ENCODE results near the gene ARHGAP10. TPM values are rescaled to one million over a fixed set of nuclear protein-coding genes. Genes with fewer than 3 reads are reported as not detected.

Gene ARHGAP10
- total RNA-seq, 2 experiments from 2014 or later = 6.1 to 6.2 TPM

- CTCF ChIA-PET = interaction anchor here (0.7 kb wide), 1 partner anchor 14 kb away, joined by 3 read pairs; no protein-coding TSS in a partner anchor
- Mint-ChIP-seq H3K4me1 (peaks cover 18% of the 10 kb centered on the region), H3K27me3 (no peaks in the 10 kb centered on the region), H3K9me3 (ENCODE audit: low read depth) (no peaks in the 10 kb centered on the region), H3K36me3 (ENCODE audit: low read depth) (peaks cover 4% of the 10 kb centered on the region), H3K27ac (no peak overlapping the region), H3K4me3 (no peak overlapping the region)
- no peak for DNase-seq
- intact Hi-C loops (cut with DNase I, micrococcal nuclease) = no loop called here
- POLR2A ChIA-PET = no interaction called here
- no peak for ATAC-seq
Measured at GRCh38 chr4:148065075-148065474, 333.2 kb downstream of the ARHGAP10 start.

DNA sequence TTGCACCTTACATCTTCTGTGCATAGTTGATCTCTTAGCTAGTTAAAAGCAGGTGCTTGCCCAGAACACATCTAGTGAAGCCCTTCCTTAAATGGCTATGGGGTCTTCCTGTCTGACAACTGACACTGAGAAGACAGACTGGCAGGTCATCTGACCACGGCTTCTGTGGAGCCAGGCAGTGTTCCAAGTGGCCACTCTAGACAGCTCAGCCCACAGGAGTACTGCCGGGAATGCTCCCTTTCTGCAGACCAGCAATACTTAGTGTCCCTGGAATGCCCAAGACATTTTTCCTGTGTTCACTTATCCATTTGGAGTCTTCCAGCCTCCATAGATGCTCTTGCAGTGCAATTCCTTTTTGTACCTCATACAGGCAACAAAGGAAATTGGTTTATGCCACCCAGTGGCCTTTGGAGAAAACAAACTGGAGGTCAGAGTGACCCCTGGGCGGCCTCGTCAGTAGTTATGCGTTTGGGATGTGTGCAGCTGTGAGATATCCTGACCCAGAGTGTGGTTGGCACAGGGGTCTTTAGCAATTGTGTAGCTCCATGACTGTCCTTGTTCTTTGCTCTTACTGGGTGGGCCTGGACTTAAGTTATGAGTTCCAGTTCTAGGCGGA is 335.5 kb downstream of the ARHGAP10 start:
- no peak overlapping the region for H3K4me3 Mint-ChIP-seq
- no peak for ATAC-seq
- H3K27me3 Mint-ChIP-seq = no peaks in the 10 kb centered on the region
- H3K36me3 Mint-ChIP-seq (ENCODE audit: low read depth) = peaks cover 10% of the 10 kb centered on the region
- H3K9me3 Mint-ChIP-seq (ENCODE audit: low read depth) = no peaks in the 10 kb centered on the region
- no peak for DNase-seq
- intact Hi-C loops (cut with DNase I, micrococcal nuclease) = no loop called here
- ChIA-PET CTCF (no interaction called here), POLR2A (interaction anchor here (0.6 to 0.8 kb wide), 2 partner anchors 8 to 19 kb away, joined by 3 read pairs; no protein-coding TSS in a partner anchor)
- no peak overlapping the region for H3K27ac Mint-ChIP-seq
- H3K4me1 Mint-ChIP-seq = no peaks in the 10 kb centered on the region

- DNase-seq (no peak), ATAC-seq (no peak)
- intact Hi-C loops (cut with DNase I, micrococcal nuclease) = no loop called here
- H3K27ac Mint-ChIP-seq = no peak overlapping the region
- peaks cover 18% of the 10 kb centered on the region for H3K36me3 Mint-ChIP-seq (ENCODE audit: low read depth)
- no peaks in the 10 kb centered on the region for H3K27me3 Mint-ChIP-seq
- no peak overlapping the region for H3K4me3 Mint-ChIP-seq
- no peaks in the 10 kb centered on the region for H3K4me1 Mint-ChIP-seq
- ChIA-PET POLR2A (interaction anchor here (0.6 kb wide), 1 partner anchor 9 kb away, joined by 3 read pairs; no protein-coding TSS in a partner anchor), CTCF (no interaction called here)
- no peaks in the 10 kb centered on the region for H3K9me3 Mint-ChIP-seq (ENCODE audit: low read depth)
Measured at GRCh38 chr4:148068065-148068911, 336.4 kb downstream of the ARHGAP10 start.

DNA sequence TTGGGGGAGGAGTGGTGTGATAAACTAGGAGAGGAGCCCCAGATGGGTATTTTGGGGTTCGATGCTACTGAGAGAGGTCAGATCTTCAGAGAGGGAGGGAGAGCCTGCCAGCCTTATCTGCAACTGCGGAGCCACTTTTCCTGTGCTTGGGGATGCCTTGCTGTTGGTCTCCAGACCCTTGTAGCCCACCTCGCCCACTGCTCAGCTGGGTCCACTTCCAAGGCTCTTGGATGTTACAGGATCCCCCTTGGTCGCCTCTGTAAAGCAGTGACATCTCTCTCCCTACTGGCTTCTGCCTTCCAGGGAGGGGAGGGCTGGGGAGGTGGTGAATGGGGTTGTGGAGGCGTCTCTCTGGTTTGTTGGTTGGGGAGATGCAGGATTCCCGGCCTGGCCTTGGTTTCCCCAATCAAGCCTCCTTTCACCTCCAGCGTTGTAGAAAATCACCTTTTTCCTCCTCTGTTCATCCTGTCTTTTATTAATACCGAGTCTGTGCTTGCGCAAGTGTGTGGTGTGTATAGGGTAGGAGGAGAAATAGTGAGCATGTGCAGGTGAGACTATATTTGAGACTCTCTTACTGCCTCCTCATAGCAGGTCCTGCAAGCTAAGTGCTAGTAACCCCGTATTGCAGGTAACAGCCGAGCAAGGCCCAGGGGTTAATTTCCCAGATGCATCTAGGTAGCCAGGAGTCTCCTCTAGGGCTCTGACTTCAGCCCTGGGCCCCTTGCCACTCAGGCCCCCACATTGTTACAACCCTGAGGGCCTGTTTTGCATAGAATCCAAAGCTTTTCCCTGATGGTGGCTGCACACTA is 337.4 kb downstream of the ARHGAP10 start:
- DNase-seq (no peak), ATAC-seq (no peak)
- POLR2A ChIA-PET = no interaction called here
- Mint-ChIP-seq H3K27ac (no peak overlapping the region), H3K36me3 (ENCODE audit: low read depth) (peaks cover 27% of the 10 kb centered on the region), H3K9me3 (ENCODE audit: low read depth) (peaks cover 5% of the 10 kb centered on the region), H3K27me3 (no peaks in the 10 kb centered on the region), H3K4me1 (no peaks in the 10 kb centered on the region), H3K4me3 (no peak overlapping the region)
- intact Hi-C loops (cut with DNase I, micrococcal nuclease) = no loop called here
- CTCF ChIA-PET = interaction anchor here (0.6 kb wide), 1 partner anchor 177 kb away, joined by 3 read pairs; no protein-coding TSS in a partner anchor

DNA sequence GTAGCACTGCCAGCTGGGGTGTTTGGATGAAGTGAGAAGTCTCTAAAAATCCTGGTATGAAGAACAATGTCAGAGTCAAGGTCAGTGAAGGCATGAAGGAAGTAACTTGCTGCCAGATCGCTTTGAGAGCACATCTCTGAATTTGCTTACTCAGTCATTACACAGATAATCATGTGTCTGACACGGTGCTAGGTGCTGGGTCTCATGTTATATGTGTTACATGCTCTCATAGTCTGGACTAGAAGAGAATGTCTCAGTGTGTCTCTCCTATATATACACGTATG is 337.9 kb downstream of the ARHGAP10 start:
- peaks cover 9% of the 10 kb centered on the region for H3K9me3 Mint-ChIP-seq (ENCODE audit: low read depth)
- H3K27ac Mint-ChIP-seq = no peak overlapping the region
- H3K27me3 Mint-ChIP-seq = no peaks in the 10 kb centered on the region
- ATAC-seq = no peak
- no peaks in the 10 kb centered on the region for H3K4me1 Mint-ChIP-seq
- CTCF ChIA-PET = interaction anchor here (0.6 kb wide), 1 partner anchor 178 kb away, joined by 3 read pairs; no protein-coding TSS in a partner anchor
- intact Hi-C loops (cut with DNase I, micrococcal nuclease) = no loop called here
- peaks cover 32% of the 10 kb centered on the region for H3K36me3 Mint-ChIP-seq (ENCODE audit: low read depth)
- H3K4me3 Mint-ChIP-seq = no peak overlapping the region
- POLR2A ChIA-PET = no interaction called here
- no peak for DNase-seq

GRCh38 chr4:148071009-148071408 is 339.1 kb downstream of the ARHGAP10 start:
- H3K27ac Mint-ChIP-seq = no peak overlapping the region
- no peak overlapping the region for H3K4me3 Mint-ChIP-seq
- H3K4me1 Mint-ChIP-seq = no peaks in the 10 kb centered on the region
- no peak for ATAC-seq
- DNase-seq = no peak
- no peaks in the 10 kb centered on the region for H3K27me3 Mint-ChIP-seq
- intact Hi-C loops (cut with DNase I, micrococcal nuclease) = no loop called here
- POLR2A ChIA-PET = no interaction called here
- CTCF ChIA-PET = interaction anchor here (0.7 kb wide), 1 partner anchor 88 kb away, joined by 3 read pairs; no protein-coding TSS in a partner anchor
- peaks cover 42% of the 10 kb centered on the region for H3K36me3 Mint-ChIP-seq (ENCODE audit: low read depth)
- H3K9me3 Mint-ChIP-seq (ENCODE audit: low read depth) = peaks cover 20% of the 10 kb centered on the region

GRCh38 chr4:148072789-148073188 is 340.9 kb downstream of the ARHGAP10 start:
- ChIA-PET CTCF (no interaction called here), POLR2A (no interaction called here)

DNA sequence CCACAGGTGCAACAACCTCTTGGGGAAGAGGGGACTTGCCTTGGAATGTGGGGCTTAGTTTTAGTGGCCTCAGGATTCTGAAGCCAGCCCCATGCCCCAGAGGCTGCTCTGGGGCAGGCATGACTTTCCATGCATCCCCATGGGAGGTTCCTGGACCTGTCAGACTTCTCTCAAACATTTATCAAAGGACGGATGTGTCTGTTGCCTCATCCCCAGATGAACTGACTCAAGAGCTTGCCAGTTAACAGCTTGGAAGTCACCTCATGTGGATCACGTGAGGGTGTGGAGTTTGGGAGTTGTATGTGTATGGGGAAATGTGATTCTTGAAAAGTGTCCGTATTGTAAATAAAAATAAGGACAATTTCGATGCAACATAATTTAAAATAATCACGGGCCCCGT is 341.5 kb downstream of the ARHGAP10 start:
- no peak for ATAC-seq
- CTCF ChIA-PET = interaction anchor here (0.6 kb wide), 1 partner anchor 218 kb away, joined by 4 read pairs; no protein-coding TSS in a partner anchor
- POLR2A ChIA-PET = no interaction called here
- H3K27me3 Mint-ChIP-seq = no peaks in the 10 kb centered on the region
- intact Hi-C loops (cut with DNase I, micrococcal nuclease) = no loop called here
- H3K4me3 Mint-ChIP-seq = no peak overlapping the region
- DNase-seq = no peak
- no peak overlapping the region for H3K27ac Mint-ChIP-seq
- no peaks in the 10 kb centered on the region for H3K4me1 Mint-ChIP-seq
- peaks cover 32% of the 10 kb centered on the region for H3K9me3 Mint-ChIP-seq (ENCODE audit: low read depth)
- H3K36me3 Mint-ChIP-seq (ENCODE audit: low read depth) = peaks cover 61% of the 10 kb centered on the region

More at GRCh38 chr4:148072789-148073188, 340.9 kb downstream of the ARHGAP10 start:
- ATAC-seq = no peak
- no peaks in the 10 kb centered on the region for H3K27me3 Mint-ChIP-seq
- H3K4me1 Mint-ChIP-seq = no peaks in the 10 kb centered on the region
- no peak for DNase-seq
- H3K36me3 Mint-ChIP-seq (ENCODE audit: low read depth) = peaks cover 56% of the 10 kb centered on the region
- intact Hi-C loops (cut with DNase I, micrococcal nuclease) = no loop called here
- H3K9me3 Mint-ChIP-seq (ENCODE audit: low read depth) = peaks cover 32% of the 10 kb centered on the region
- H3K27ac Mint-ChIP-seq = no peak overlapping the region
- H3K4me3 Mint-ChIP-seq = no peak overlapping the region

DNA sequence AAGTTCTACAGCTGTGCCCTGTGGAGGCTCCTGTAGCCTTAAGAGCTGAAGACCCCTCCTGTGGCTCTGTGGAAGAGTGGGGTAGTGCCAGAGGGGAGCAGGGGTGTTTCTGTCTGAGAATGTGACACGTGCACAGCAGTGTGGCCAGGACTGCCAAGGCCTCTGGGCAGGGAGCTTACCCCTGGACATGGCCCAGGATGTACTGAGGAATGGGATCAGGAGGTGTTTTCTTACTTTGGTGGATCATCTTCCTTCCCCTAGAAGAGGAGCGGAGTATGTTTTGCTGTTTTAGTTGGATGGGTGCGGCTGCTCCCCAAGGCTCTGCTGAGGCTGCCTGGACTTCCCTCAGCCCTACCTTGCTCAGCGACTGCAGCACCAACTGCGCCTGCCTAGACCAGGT is 342.6 kb downstream of the ARHGAP10 start:
- ATAC-seq (no peak), DNase-seq (no peak)
- H3K27ac Mint-ChIP-seq = no peak overlapping the region
- H3K9me3 Mint-ChIP-seq (ENCODE audit: low read depth) = peaks cover 32% of the 10 kb centered on the region
- no peaks in the 10 kb centered on the region for H3K4me1 Mint-ChIP-seq
- CTCF ChIA-PET = no interaction called here
- no peak overlapping the region for H3K4me3 Mint-ChIP-seq
- H3K27me3 Mint-ChIP-seq = no peaks in the 10 kb centered on the region
- intact Hi-C loops (cut with DNase I, micrococcal nuclease) = no loop called here
- H3K36me3 Mint-ChIP-seq (ENCODE audit: low read depth) = peaks cover 66% of the 10 kb centered on the region
- POLR2A ChIA-PET = no interaction called here

- DNase-seq = no peak
- Mint-ChIP-seq H3K27ac (no peak overlapping the region), H3K27me3 (no peaks in the 10 kb centered on the region), H3K9me3 (ENCODE audit: low read depth) (peaks cover 32% of the 10 kb centered on the region), H3K36me3 (ENCODE audit: low read depth) (peaks cover 74% of the 10 kb centered on the region), H3K4me3 (no peak overlapping the region), H3K4me1 (no peaks in the 10 kb centered on the region)
- intact Hi-C loops (cut with DNase I, micrococcal nuclease) = no loop called here
- ChIA-PET CTCF (no interaction called here), POLR2A (interaction anchor here (0.7 kb wide), 1 partner anchor 8 kb away, joined by 3 read pairs; no protein-coding TSS in a partner anchor)
- ATAC-seq = no peak
Measured at GRCh38 chr4:148075438-148075837, 343.6 kb downstream of the ARHGAP10 start.

GRCh38 chr4:148076964-148077363 is 345.1 kb downstream of the ARHGAP10 start:
- intact Hi-C loops (cut with DNase I, micrococcal nuclease) = no loop called here
- DNase-seq (no peak), ATAC-seq (no peak)
- Mint-ChIP-seq H3K9me3 (ENCODE audit: low read depth) (peaks cover 32% of the 10 kb centered on the region), H3K27ac (no peak overlapping the region), H3K27me3 (no peaks in the 10 kb centered on the region), H3K4me3 (no peak overlapping the region), H3K36me3 (ENCODE audit: low read depth) (peaks cover 80% of the 10 kb centered on the region), H3K4me1 (no peaks in the 10 kb centered on the region)
- ChIA-PET POLR2A (no interaction called here), CTCF (no interaction called here)
